ENCODE results near the gene ONECUT3. TPM values are rescaled to one million over a fixed set of nuclear protein-coding genes. Genes with fewer than 3 reads are reported as not detected.

Gene ONECUT3
- total RNA-seq, 1 donor from 2014 or later, result 41.9 TPM

DNA sequence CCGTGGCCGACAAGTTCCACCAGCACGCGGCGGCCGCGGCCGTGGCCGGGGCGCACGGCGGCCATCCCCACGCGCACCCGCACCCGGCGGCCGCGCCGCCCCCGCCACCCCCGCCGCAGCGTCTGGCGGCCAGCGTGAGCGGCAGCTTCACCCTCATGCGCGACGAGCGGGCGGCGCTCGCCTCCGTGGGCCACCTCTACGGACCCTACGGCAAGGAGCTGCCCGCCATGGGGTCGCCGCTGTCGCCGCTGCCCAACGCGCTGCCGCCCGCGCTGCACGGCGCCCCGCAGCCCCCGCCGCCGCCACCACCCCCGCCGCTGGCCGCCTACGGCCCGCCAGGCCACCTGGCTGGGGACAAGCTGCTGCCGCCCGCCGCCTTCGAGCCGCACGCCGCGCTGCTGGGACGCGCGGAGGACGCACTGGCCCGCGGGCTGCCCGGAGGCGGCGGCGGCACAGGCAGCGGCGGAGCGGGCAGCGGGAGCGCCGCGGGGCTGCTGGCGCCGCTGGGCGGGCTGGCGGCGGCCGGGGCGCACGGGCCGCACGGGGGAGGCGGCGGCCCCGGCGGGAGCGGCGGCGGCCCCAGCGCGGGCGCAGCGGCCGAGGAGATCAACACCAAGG, 821 bp downstream of the ONECUT3 start:
- no peak overlapping the region for H3K27ac Mint-ChIP-seq
- no peaks in the 10 kb centered on the region for H3K9me3 Mint-ChIP-seq (ENCODE audit: low read depth)
- no peaks in the 10 kb centered on the region for H3K36me3 Mint-ChIP-seq (ENCODE audit: insufficient read depth)
- TF ChIP-seq, protein P1, sequence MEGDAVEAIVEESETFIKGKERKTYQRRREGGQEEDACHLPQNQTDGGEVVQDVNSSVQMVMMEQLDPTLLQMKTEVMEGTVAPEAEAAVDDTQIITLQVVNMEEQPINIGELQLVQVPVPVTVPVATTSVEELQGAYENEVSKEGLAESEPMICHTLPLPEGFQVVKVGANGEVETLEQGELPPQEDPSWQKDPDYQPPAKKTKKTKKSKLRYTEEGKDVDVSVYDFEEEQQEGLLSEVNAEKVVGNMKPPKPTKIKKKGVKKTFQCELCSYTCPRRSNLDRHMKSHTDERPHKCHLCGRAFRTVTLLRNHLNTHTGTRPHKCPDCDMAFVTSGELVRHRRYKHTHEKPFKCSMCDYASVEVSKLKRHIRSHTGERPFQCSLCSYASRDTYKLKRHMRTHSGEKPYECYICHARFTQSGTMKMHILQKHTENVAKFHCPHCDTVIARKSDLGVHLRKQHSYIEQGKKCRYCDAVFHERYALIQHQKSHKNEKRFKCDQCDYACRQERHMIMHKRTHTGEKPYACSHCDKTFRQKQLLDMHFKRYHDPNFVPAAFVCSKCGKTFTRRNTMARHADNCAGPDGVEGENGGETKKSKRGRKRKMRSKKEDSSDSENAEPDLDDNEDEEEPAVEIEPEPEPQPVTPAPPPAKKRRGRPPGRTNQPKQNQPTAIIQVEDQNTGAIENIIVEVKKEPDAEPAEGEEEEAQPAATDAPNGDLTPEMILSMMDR (IDR thresholded peaks at IDR 0.05; ENCODE audit: unreplicated experiment), result no peak
- H3K4me1 Mint-ChIP-seq (ENCODE audit: low read depth), result peaks cover 14% of the 10 kb centered on the region
- H3K4me3 Mint-ChIP-seq (ENCODE audit: low read depth), result peak overlapping the region; percentile 86
- peaks cover 31% of the 10 kb centered on the region for H3K27me3 Mint-ChIP-seq
- DNase-seq (ENCODE audit: low spot score, unreplicated experiment), result no peak

DNA sequence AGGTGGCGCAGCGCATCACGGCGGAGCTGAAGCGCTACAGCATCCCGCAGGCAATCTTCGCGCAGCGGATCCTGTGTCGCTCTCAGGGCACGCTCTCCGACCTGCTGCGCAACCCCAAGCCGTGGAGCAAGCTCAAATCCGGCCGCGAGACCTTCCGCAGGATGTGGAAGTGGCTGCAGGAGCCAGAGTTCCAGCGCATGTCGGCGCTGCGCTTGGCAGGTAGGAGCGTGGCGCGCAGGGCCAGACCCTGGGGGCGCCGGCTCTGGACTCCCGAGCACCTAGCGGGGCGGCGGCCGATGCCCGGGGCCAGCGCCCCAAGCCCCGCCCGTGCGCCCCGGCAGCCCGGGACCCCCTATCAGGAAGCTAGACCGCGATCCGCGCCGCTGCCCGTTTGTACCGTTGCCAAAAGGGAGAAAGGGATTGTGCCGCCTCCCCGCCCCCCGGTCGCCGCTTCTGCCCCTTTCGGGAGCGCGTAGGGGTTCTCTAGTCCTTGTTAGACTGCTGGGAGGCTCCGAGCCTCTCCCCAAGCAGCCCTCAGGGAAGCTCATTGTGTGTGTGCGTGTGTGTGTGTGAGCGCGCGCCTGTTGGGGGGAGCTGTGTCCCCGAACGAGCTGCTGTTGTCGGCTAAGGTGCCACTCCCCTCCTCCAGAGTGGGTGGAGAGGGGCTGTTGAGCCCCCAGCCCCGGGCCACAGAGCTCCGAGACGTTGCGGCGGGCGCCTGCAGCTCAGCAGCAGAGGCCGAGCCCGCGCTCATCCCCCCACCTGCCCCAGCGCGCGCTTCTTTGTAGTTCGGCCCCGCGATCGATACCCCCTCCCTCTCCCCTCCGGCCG, 1.5 kb downstream of the ONECUT3 start:
- no peak for DNase-seq (ENCODE audit: low spot score, unreplicated experiment)
- Mint-ChIP-seq H3K27ac (peak overlapping the region; percentile 94), H3K4me1 (ENCODE audit: low read depth) (peaks cover 14% of the 10 kb centered on the region), H3K27me3 (peaks cover 31% of the 10 kb centered on the region), H3K36me3 (ENCODE audit: insufficient read depth) (no peaks in the 10 kb centered on the region), H3K4me3 (ENCODE audit: low read depth) (peak overlapping the region; percentile 86), H3K9me3 (ENCODE audit: low read depth) (no peaks in the 10 kb centered on the region)
- TF ChIP-seq, protein P1 (IDR thresholded peaks at IDR 0.05; ENCODE audit: unreplicated experiment), result no peak

- Mint-ChIP-seq H3K27ac (peak overlapping the region; percentile 93), H3K27me3 (peaks cover 27% of the 10 kb centered on the region), H3K4me3 (ENCODE audit: low read depth) (peak overlapping the region; percentile 86), H3K9me3 (ENCODE audit: low read depth) (no peaks in the 10 kb centered on the region), H3K4me1 (ENCODE audit: low read depth) (peaks cover 11% of the 10 kb centered on the region), H3K36me3 (ENCODE audit: insufficient read depth) (no peaks in the 10 kb centered on the region)
- peak; percentile 75 for DNase-seq (ENCODE audit: low spot score, unreplicated experiment)
- TF ChIP-seq, protein P1 (IDR thresholded peaks at IDR 0.05; ENCODE audit: unreplicated experiment), result no peak
Measured at GRCh38 chr19:1755467-1756171, 2.3 kb downstream of the ONECUT3 start.

GRCh38 chr19:1756264-1756663, 3.0 kb downstream of the ONECUT3 start:
- peak overlapping the region; percentile 86 for H3K4me3 Mint-ChIP-seq (ENCODE audit: low read depth)
- no peaks in the 10 kb centered on the region for H3K9me3 Mint-ChIP-seq (ENCODE audit: low read depth)
- TF ChIP-seq, protein P1 (IDR thresholded peaks at IDR 0.05; ENCODE audit: unreplicated experiment), result no peak
- peaks cover 13% of the 10 kb centered on the region for H3K4me1 Mint-ChIP-seq (ENCODE audit: low read depth)
- DNase-seq (ENCODE audit: low spot score, unreplicated experiment), result no peak
- peaks cover 2% of the 10 kb centered on the region for H3K36me3 Mint-ChIP-seq (ENCODE audit: insufficient read depth)
- peaks cover 27% of the 10 kb centered on the region for H3K27me3 Mint-ChIP-seq
- peak overlapping the region; percentile 87 for H3K27ac Mint-ChIP-seq
